Stimulated activated CD8-positive, alpha-beta memory T cell treated with anti-CD3 and anti-CD28 coated beads, Interleukin-4, amount 100 ng/mL, for 24 hours (primary cell): ENCODE data around the gene SLC25A25.
A peak's percentile ranks its signal among the peaks of the same experiment; 100 is the strongest.

ENCODE experiments used
- DNase-seq: peaks from one replicate; pipeline ENCODE4 v3.0.0-alpha.2; 2020; ENCODE audit warnings: low read depth

The SLC25A25 gene

GRCh38 chr9:128072144-128073021 is 4.4 kb downstream of the SLC25A25 start:
- DNase-seq: peak; percentile 38

GRCh38 chr9:128073253-128073886 is 5.3 kb downstream of the SLC25A25 start:
- DNase-seq: no peak

- DNase-seq: no peak
Observed at GRCh38 chr9:128077847-128078503, 9.9 kb downstream of the SLC25A25 start.

GRCh38 chr9:128078504-128079434 is 10.7 kb downstream of the SLC25A25 start:
- no peak for DNase-seq

- no peak for DNase-seq
Observed at GRCh38 chr9:128080206-128080605, 12.2 kb downstream of the SLC25A25 start.

- no peak for DNase-seq
Observed at GRCh38 chr9:128081056-128081455, 13.0 kb downstream of the SLC25A25 start.

- no peak for DNase-seq
Observed at GRCh38 chr9:128082151-128082550, 14.1 kb downstream of the SLC25A25 start.

GRCh38 chr9:128084746-128085145 is 16.7 kb downstream of the SLC25A25 start:
- DNase-seq: no peak

GRCh38 chr9:128085943-128086342 is 17.9 kb downstream of the SLC25A25 start:
- no peak for DNase-seq

GRCh38 chr9:128087262-128087661 is 19.2 kb downstream of the SLC25A25 start:
- no peak for DNase-seq

GRCh38 chr9:128088253-128088945 is 20.4 kb downstream of the SLC25A25 start:
- DNase-seq: no peak

GRCh38 chr9:128089299-128089698 is 21.3 kb downstream of the SLC25A25 start:
- no peak for DNase-seq

GRCh38 chr9:128091144-128091543 is 23.1 kb downstream of the SLC25A25 start:
- no peak for DNase-seq

GRCh38 chr9:128091571-128091970 is 23.5 kb downstream of the SLC25A25 start:
- no peak for DNase-seq

GRCh38 chr9:128092199-128092977 is 24.4 kb downstream of the SLC25A25 start:
- DNase-seq: no peak

GRCh38 chr9:128093011-128093410 is 25.0 kb downstream of the SLC25A25 start:
- DNase-seq: no peak

- DNase-seq: peak; percentile 59
Observed at GRCh38 chr9:128094166-128094949, 26.3 kb downstream of the SLC25A25 start.

- no peak for DNase-seq
Observed at GRCh38 chr9:128094950-128095544, 27.0 kb downstream of the SLC25A25 start.
